HEK293 (cell line): ENCODE results near the gene PIP4K2A.

Experiments
- CTCF ChIA-PET: fragments of 350-600 bp; formaldehyde crosslinking; extraction: SDS; loops from one replicate; lab custom pipeline; 2021; ENCODE audit warnings: antibody characterized with exemption; lab: Yijun Ruan, JAX
- POLR2A ChIA-PET: fragments of 300-600 bp; formaldehyde crosslinking; extraction: SDS; loops from one replicate; lab custom pipeline; 2020; ENCODE audit warnings: antibody characterized with exemption, inconsistent platforms; lab: Yijun Ruan, JAX
- H3K27ac ChIP-seq: fragments of 200-500 bp; sonication (Bioruptor generic); 2 replicates; pipeline ENCODE4 v1.5.1; 2014; ENCODE audit warnings: low read depth, low read length, control low read depth, inconsistent platforms; ENCODE audit errors: extremely low read depth
- H3K36me3 ChIP-seq, 2 experiments: fragments of 200-500 bp in 1 of 2; sonication (Bioruptor generic) in 1 of 2; 1 replicate in 1 of 2; 2 replicates in 1 of 2; pipeline ENCODE4 v1.5.1; 2014 to 2017; ENCODE audit warnings: inconsistent platforms in 2 of 2, low read length in 2 of 2; ENCODE audit not compliant: control insufficient read depth in 2 of 2, insufficient read depth in 1 of 2
- H3K4me1 ChIP-seq: fragments of 200-500 bp; sonication (Bioruptor generic); 2 replicates; pipeline ENCODE4 v1.5.1; 2014; ENCODE audit warnings: mild to moderate bottlenecking, low read length, inconsistent platforms; ENCODE audit not compliant: control insufficient read depth, insufficient read depth
- H3K4me3 ChIP-seq: 2 replicates; pipeline ENCODE4 v1.5.1; 2011; ENCODE audit warnings: low read depth, mild to moderate bottlenecking, control low read depth, low read length, moderate library complexity
- H3K9me3 ChIP-seq: fragments of 200-500 bp; sonication (Bioruptor generic); 2 replicates; pipeline ENCODE4 v1.5.1; 2014; ENCODE audit warnings: low read depth, low read length, inconsistent platforms; ENCODE audit not compliant: control insufficient read depth, insufficient read depth
- BCL11A ChIP-seq: fragments of 450-650 bp; formaldehyde crosslinking; IDR thresholded peaks from 2 replicates; pipeline ENCODE4 v1.5.1; 2016; ENCODE audit warnings: low read depth, missing biosample characterization, missing genetic modification characterization
- GLIS2 ChIP-seq: fragments of 450-650 bp; formaldehyde crosslinking; IDR thresholded peaks from 2 replicates; pipeline ENCODE4 v1.5.1; 2016; ENCODE audit warnings: missing biosample characterization, missing genetic modification characterization
- MEIS1 ChIP-seq: sonication (generic); formaldehyde crosslinking; IDR thresholded peaks from 2 replicates; pipeline ENCODE4 v1.8.1; 2022; ENCODE audit warnings: missing genetic modification reagents, mild to moderate bottlenecking, borderline replicate concordance
- PRDM1 ChIP-seq: fragments of 450-650 bp; formaldehyde crosslinking; IDR thresholded peaks from 2 replicates; pipeline ENCODE4; 2016; ENCODE audit warnings: missing biosample characterization, missing genetic modification characterization
- REPIN1 ChIP-seq: fragments of 450-650 bp; formaldehyde crosslinking; IDR thresholded peaks from 2 replicates; pipeline ENCODE4 v1.5.1; 2017; ENCODE audit warnings: missing biosample characterization, missing genetic modification characterization, low read depth
- YY2 ChIP-seq: fragments of 450-650 bp; formaldehyde crosslinking; IDR thresholded peaks from 2 replicates; pipeline ENCODE4 v1.5.1; 2016; ENCODE audit warnings: missing biosample characterization, missing genetic modification characterization
- ZBTB17 ChIP-seq: fragments of 450-650 bp; formaldehyde crosslinking; IDR thresholded peaks from 2 replicates; pipeline ENCODE4 v1.5.1; 2016; ENCODE audit warnings: missing biosample characterization, missing genetic modification characterization
- ZBTB21 ChIP-seq: fragments of 450-650 bp; formaldehyde crosslinking; IDR thresholded peaks from 2 replicates; pipeline ENCODE4 v1.5.1; 2017; ENCODE audit warnings: missing biosample characterization, missing genetic modification characterization
- ZFHX2 ChIP-seq: fragments of 450-650 bp; formaldehyde crosslinking; conservative IDR thresholded peaks from 2 replicates; pipeline ENCODE4 v1.5.1; 2016; ENCODE audit warnings: missing biosample characterization, missing genetic modification characterization
- ZNF146 ChIP-seq: fragments of 450-650 bp; formaldehyde crosslinking; IDR thresholded peaks from 2 replicates; pipeline ENCODE4 v1.5.1; 2016; ENCODE audit warnings: missing biosample characterization, missing genetic modification characterization
- ZNF174 ChIP-seq: fragments of 450-650 bp; formaldehyde crosslinking; IDR thresholded peaks from 2 replicates; pipeline ENCODE4 v1.5.0; 2017; ENCODE audit warnings: missing biosample characterization, mild to moderate bottlenecking, missing genetic modification characterization
- ZNF416 ChIP-seq: fragments of 450-650 bp; formaldehyde crosslinking; IDR thresholded peaks from 2 replicates; pipeline ENCODE4 v1.5.1; 2016; ENCODE audit warnings: missing biosample characterization, missing genetic modification characterization
- ZNF48 ChIP-seq: fragments of 450-650 bp; formaldehyde crosslinking; IDR thresholded peaks from 2 replicates; pipeline ENCODE4 v1.5.1; 2016; ENCODE audit warnings: missing biosample characterization, missing genetic modification characterization
- ZNF521 ChIP-seq: fragments of 450-650 bp; formaldehyde crosslinking; IDR thresholded peaks from 2 replicates; pipeline ENCODE4 v1.5.1; 2017; ENCODE audit warnings: missing biosample characterization, mild to moderate bottlenecking, missing genetic modification characterization
- ZNF629 ChIP-seq: fragments of 450-650 bp; formaldehyde crosslinking; IDR thresholded peaks from 2 replicates; pipeline ENCODE4 v1.5.1; 2017; ENCODE audit warnings: missing biosample characterization, missing genetic modification characterization
- ZNF639 ChIP-seq: fragments of 450-650 bp; formaldehyde crosslinking; IDR thresholded peaks from 2 replicates; pipeline ENCODE4 v1.5.1; 2016; ENCODE audit warnings: missing biosample characterization, missing genetic modification characterization
- ZNF701 ChIP-seq: fragments of 450-650 bp; formaldehyde crosslinking; IDR thresholded peaks from 2 replicates; pipeline ENCODE4 v1.5.1; 2016; ENCODE audit warnings: missing biosample characterization, missing genetic modification characterization
- ZNF747 ChIP-seq: fragments of 450-650 bp; formaldehyde crosslinking; IDR thresholded peaks from 2 replicates; pipeline ENCODE4 v1.5.1; 2016; ENCODE audit warnings: missing biosample characterization, missing genetic modification characterization
- ZNF768 ChIP-seq: fragments of 450-650 bp; formaldehyde crosslinking; IDR thresholded peaks from 2 replicates; pipeline ENCODE4 v1.5.1; 2018; ENCODE audit warnings: missing biosample characterization, mild to moderate bottlenecking, missing genetic modification characterization
- TF ChIP-seq, protein P1 (sequence below): fragments of 450-650 bp; formaldehyde crosslinking; IDR thresholded peaks from 2 replicates; pipeline ENCODE4 v1.5.1; 2016; ENCODE audit warnings: missing biosample characterization, missing genetic modification characterization
- TF ChIP-seq, protein P2 (sequence below): fragments of 450-650 bp; formaldehyde crosslinking; IDR thresholded peaks from 2 replicates; pipeline ENCODE4 v1.5.1; 2017; ENCODE audit warnings: missing biosample characterization, missing genetic modification characterization

The PIP4K2A gene

GRCh38 chr10:22610610-22611009, 103.8 kb downstream of the PIP4K2A start:
- CTCF ChIA-PET, result interaction anchor here (0.6 to 1.2 kb wide), 4 partner anchors 13 to 209 kb away, joined by 3 to 5 read pairs (median 4); no protein-coding TSS in a partner anchor
- Histone ChIP-seq H3K9me3 (no peaks in the 10 kb centered on the region), H3K36me3 (peaks cover 0 to 11% of the 10 kb centered on the region in 2 experiments; a peak in 2 of 3 replicates), H3K27ac (no peak overlapping the region), H3K4me3 (no peak overlapping the region), H3K4me1 (no peaks in the 10 kb centered on the region)
- POLR2A ChIA-PET, result interaction anchor here (0.5 kb wide), 1 partner anchor 8 kb away, joined by 3 read pairs; no protein-coding TSS in a partner anchor
- TF ChIP-seq ZNF747 (no peak), ZBTB21 (no peak)

DNA sequence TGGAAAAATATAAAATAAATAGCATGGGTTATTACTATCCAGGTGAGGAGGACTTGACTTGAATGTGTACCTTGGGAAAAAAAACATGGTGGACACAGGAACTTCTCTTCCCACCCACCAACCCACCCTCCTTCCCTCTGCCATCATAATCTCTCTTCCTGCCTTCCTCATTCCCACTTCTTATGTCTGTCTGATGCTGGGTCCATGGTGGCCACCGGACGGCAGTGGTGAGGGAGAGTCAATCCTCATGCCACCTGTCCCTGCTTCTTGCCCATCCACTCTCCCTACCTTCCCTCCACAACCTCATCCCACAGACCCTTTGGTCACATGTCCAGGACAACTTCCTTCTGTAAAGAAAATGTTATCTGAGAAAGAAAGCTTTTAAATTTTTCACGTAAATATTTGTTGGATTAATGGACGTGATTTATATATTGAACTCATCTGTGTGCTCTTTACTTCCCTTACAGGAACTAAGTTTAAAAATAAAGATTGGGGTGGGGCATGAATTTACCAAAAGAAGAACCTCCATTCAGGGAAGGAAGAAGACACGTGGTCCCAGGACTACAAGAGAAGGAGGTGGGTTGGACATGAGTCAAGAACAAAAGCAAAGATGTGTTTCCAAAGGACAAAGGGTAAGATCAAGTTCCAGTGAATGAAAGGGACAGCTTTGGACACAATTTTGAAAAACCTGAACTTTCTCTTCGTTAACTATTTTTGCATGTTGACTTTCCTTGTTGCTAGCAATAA, 104.5 kb downstream of the PIP4K2A start:
- CTCF ChIA-PET, result interaction anchor here (0.9 to 1.2 kb wide), 2 partner anchors 24 to 35 kb away, joined by 5 read pairs; no protein-coding TSS in a partner anchor
- TF ChIP-seq ZNF146 (tag by site-specific recombination) (no peak), ZNF701 (no peak)
- TF ChIP-seq, all 188 proteins: peak for 0
- Histone ChIP-seq H3K9me3 (no peaks in the 10 kb centered on the region), H3K4me1 (peaks cover 5% of the 10 kb centered on the region), H3K4me3 (no peak overlapping the region), H3K36me3 (peaks cover 0 to 11% of the 10 kb centered on the region in 2 experiments; a peak in 2 of 3 replicates), H3K27ac (no peak overlapping the region)
- POLR2A ChIA-PET, result no interaction called here

- Histone ChIP-seq H3K4me3 (no peak overlapping the region), H3K4me1 (peaks cover 12% of the 10 kb centered on the region), H3K9me3 (no peaks in the 10 kb centered on the region), H3K36me3 (peaks cover 0 to 11% of the 10 kb centered on the region in 2 experiments; a peak in 2 of 3 replicates), H3K27ac (no peak overlapping the region)
- CTCF ChIA-PET, result no interaction called here
- TF ChIP-seq ZNF629 (tag by site-specific recombination), result no peak
- no peak for TF ChIP-seq GLIS2 (tag by site-specific recombination)
- no peak for TF ChIP-seq ZNF521
- no peak for TF ChIP-seq PRDM1 (tag by site-specific recombination)
- TF ChIP-seq ZFHX2 (tag by site-specific recombination), result no peak
- TF ChIP-seq ZNF639 (tag by site-specific recombination), result no peak
- no peak for TF ChIP-seq ZNF174
- no peak for TF ChIP-seq MEIS1 (CRISPR knock-in tag)
- TF ChIP-seq REPIN1 (tag by site-specific recombination), result no peak
- TF ChIP-seq BCL11A, result no peak
- no peak for TF ChIP-seq ZNF48
- TF ChIP-seq YY2 (tag by site-specific recombination), result no peak
- no peak for TF ChIP-seq ZNF416 (tag by site-specific recombination)
- TF ChIP-seq, protein P1, sequence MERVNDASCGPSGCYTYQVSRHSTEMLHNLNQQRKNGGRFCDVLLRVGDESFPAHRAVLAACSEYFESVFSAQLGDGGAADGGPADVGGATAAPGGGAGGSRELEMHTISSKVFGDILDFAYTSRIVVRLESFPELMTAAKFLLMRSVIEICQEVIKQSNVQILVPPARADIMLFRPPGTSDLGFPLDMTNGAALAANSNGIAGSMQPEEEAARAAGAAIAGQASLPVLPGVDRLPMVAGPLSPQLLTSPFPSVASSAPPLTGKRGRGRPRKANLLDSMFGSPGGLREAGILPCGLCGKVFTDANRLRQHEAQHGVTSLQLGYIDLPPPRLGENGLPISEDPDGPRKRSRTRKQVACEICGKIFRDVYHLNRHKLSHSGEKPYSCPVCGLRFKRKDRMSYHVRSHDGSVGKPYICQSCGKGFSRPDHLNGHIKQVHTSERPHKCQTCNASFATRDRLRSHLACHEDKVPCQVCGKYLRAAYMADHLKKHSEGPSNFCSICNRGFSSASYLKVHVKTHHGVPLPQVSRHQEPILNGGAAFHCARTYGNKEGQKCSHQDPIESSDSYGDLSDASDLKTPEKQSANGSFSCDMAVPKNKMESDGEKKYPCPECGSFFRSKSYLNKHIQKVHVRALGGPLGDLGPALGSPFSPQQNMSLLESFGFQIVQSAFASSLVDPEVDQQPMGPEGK, result no peak
- no peak for TF ChIP-seq ZBTB17 (tag by site-specific recombination)
- TF ChIP-seq ZNF768 (tag by site-specific recombination), result no peak
- TF ChIP-seq, protein P2, sequence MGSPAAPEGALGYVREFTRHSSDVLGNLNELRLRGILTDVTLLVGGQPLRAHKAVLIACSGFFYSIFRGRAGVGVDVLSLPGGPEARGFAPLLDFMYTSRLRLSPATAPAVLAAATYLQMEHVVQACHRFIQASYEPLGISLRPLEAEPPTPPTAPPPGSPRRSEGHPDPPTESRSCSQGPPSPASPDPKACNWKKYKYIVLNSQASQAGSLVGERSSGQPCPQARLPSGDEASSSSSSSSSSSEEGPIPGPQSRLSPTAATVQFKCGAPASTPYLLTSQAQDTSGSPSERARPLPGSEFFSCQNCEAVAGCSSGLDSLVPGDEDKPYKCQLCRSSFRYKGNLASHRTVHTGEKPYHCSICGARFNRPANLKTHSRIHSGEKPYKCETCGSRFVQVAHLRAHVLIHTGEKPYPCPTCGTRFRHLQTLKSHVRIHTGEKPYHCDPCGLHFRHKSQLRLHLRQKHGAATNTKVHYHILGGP (tag by site-specific recombination), result no peak
- POLR2A ChIA-PET, result no interaction called here
Measured at GRCh38 chr10:22609251-22609650, 105.1 kb downstream of the PIP4K2A start.
